ENCODE data around the gene LRFN2.

GRCh38 chr6:40614671-40615070 is 27.5 kb upstream of the LRFN2 start:
- TF ChIP-seq CTCF (optimal IDR thresholded peaks at IDR 0.05 in 1 of 3, IDR thresholded peaks at IDR 0.05 in 1 of 3, conservative IDR thresholded peaks at IDR 0.05 in 1 of 3; ENCODE audit: extremely low read depth in 1 of 3, insufficient read depth in 2 of 3, low read length in 3 of 3) (no peak), EZH2 (IDR thresholded peaks at IDR 0.05; ENCODE audit: low read length) (no peak)
